Caki2 (cell line): ENCODE measurements around the gene ANKH. TPM values are rescaled to one million over a fixed set of nuclear protein-coding genes. Genes with fewer than 3 reads are reported as not detected.

ENCODE experiments used
- DNase-seq: peaks from one replicate; pipeline ENCODE4 v3.0.0-alpha.2; 2015; ENCODE audit warnings: low read depth
- in situ Hi-C: cut with HindIII; loops from 2 replicates; pipeline ENCODE4 v1.10.0; 2016; ENCODE audit warnings: low sequenced_read_pairs, low pct_unique_long_range_greater_than_20kb, mixed read lengths
- total RNA-seq: library from RNA; depleted of rRNA; stranded (reverse); fragments of >200 nt; shearing (Covaris generic); gene quantifications from 2 replicates; pipeline ENCODE4 v1.2.3, GENCODE V29; 2014; ENCODE audit warnings: low replicate concordance

ANKH gene
- total RNA-seq, 1 experiment from 2014 or later, result 16.3 TPM

DNA sequence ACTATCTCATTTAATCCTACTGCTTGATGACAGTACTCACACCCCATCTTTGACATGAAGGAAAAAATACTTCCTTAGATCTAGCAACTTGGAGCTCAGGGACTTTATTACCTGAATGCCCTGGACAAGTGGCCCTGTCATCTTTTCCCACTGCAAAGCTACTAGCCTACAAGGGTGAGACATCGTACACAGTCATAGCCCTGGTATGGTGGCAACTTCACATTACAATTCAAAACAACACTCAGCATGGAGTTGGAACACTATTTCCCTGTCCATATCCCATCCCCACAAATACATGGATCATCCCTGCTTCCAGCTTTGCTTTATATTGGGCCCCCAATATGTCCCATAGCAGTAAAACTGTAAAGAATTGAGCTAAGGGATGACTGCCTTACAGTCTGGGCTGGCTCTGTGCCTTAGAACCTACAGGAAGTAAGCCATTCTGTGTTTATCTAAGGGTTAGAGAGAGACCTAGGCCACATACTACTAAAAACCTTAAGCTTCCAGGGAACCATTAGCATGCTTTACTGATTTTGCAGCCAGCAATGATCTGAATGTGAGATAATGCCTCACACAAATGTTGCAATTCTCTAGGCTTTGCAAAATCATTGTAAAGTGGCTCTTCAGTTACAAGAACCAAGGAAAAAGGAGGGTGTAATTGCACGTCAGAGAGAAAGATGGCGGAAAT lies 151.2 kb downstream of the ANKH start:
- DNase-seq, result no peak
- in situ Hi-C loops, result no loop called here

DNA sequence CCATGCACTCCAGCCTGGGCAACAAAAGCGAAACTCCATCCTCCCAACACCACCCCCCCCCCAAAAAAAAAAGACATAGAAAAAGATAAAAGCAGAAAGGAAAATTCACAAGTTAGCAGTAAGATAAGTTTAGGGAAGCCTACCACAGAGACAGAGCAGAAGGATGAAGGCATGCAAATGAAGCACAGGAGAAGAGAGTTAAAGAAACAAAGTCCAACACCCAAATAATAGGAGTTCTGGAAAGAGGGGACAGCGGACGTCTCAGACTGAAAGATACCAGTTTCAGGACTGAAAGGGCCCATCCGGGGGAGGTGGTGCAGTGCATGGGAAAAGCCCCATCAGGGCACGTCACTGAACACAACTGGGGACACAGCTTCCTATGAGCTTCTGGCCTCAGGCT lies 152.8 kb downstream of the ANKH start:
- in situ Hi-C loops, result no loop called here
- no peak for DNase-seq

DNA sequence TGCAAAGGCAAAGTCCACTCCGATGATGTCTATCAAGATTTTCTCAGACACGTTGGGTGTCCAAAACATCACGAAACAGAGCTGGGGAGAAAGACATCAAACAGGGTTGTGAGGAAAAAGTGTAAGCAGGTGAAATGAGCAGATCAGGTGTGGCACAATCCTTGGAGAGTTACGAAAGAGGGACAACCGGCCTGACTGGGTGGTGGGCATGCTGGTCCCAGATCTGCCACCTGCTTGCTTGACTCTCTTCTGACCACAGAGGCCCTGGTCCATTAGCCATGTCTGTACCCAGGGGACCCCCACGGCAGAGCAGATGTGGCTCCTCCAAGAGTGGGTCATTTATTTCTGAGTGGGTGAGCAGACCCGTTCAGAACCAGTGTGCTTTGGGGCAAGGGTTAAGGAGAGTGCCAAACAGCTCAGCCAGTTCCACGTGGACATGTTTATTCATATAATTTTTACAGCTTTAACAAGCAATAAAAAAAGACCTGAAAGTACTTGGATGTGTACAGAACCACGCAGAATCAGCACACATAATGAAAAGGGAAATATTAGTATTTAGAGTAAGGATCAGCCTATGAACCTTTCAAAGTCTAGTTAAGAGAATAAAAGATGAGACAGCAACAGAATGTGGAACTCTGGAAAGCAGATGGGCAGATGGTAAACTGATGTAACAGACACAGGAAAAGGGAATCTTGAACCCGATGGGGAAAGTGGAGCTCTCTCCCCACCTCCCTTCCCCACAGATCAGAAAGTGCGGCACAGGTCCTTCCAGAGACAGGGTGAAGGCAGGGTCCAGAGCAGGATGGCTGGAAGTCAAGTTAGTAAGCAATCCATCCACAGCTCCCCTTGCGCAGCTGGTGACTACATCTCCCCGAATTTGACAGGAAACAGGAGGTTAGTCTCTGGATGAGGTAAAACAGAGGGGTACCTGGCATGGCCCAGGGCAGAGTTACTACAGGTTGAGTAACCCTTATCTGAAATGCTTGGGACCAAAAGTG lies 154.5 kb downstream of the ANKH start:
- no peak for DNase-seq
- in situ Hi-C loops, result no loop called here

DNA sequence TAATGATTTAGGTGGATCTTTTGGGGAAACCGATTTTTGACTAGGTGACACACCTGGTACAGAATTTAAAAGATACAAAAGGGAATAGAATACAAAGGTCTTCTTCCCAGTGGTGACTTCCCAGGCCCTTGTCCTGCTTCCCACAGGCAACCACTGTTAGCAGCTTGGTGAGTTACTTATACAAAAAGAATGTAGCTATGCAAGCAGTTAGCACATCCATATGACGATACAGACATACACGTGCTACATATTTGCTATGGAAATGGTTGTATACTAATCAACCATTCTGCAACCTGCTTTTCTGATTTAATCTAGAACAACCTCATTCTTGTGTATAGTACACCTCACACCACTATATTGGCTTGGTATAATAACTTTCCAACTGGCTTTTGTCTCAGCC lies 156.1 kb downstream of the ANKH start:
- in situ Hi-C loops, result no loop called here
- no peak for DNase-seq

DNA sequence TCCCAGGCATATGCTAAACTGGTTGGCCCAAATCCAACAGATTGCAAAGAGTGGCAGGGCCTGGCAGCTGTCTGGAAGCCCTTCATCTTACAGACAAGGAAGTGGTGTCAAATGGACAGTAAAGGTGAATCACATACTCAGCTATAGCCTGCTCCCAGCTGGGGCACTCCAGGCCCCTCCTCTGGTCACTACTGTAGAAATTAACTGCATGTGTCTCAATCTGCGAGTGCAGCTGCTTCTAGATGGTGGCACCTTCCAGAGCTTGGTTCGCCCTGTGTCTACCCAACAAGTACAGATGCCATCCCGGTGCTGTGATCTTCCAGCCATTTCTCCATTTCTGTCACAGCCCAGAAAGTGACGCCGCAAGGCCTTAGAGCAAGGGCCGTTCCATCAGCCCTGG lies 156.9 kb downstream of the ANKH start:
- no peak for DNase-seq
- in situ Hi-C loops, result no loop called here

DNA sequence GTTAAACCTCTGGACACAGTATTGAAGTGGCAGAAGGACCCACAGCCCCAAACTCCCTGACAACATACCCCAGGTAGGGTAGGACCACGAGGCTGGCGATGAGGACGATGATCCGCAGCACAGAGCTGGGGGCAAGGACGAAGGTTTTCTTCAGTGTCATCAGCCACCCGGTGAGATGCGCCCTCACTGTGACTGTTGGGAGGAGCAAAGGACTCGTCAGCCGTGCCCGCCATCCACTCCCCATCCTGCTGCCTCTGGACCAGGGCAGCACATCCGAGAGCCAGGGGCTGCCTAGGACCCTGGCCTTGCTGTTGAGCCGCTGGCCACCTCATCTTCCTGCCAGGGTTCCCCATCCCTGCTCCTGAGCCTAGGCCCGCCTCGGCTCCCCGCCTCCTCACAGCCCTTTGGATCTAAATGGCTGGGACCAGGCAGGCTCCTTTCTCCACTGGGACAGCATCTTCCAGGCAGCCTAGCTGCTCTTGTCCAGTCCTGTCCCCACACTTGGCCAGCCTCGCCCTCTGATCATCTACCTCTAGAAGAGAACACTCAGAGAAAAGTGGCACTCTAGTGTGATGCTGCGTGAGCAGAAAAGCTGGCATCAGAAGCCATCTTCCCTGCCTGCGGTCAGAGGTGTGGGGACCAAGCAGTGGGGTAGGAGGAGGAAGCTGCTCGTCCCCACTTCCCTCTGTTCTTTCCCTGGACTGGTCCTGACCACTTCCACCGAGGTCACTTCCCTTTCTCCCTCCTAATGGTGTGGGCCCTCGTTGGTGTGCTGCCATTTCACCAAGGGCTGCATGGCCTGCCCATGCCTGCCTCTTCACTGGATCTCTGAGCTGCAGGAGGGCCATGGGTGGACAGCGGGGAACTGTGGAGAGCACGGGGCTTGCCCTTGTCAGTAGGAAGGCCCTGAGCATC lies 157.8 kb downstream of the ANKH start:
- in situ Hi-C loops, result no loop called here
- no peak for DNase-seq

DNA sequence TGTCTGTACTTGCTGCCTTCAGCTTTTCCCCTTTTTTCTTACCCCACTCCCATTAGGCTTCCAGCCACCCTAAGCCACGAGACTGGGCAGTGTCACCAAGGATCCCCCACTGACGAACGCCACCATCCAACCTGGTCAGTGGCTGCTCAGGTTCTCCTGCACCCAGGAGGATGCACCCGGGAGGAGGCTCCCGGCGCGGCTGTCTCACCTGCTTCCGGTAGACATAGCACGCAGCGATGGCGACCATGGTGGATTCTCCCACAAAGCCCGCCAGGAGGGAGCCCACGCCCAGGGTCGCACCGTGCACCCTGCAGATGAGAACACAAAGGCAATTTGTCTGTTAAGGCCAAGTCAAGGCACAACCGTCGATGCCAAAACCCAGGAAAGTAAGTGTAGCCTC lies 158.9 kb downstream of the ANKH start:
- DNase-seq, result no peak
- in situ Hi-C loops, result no loop called here

DNA sequence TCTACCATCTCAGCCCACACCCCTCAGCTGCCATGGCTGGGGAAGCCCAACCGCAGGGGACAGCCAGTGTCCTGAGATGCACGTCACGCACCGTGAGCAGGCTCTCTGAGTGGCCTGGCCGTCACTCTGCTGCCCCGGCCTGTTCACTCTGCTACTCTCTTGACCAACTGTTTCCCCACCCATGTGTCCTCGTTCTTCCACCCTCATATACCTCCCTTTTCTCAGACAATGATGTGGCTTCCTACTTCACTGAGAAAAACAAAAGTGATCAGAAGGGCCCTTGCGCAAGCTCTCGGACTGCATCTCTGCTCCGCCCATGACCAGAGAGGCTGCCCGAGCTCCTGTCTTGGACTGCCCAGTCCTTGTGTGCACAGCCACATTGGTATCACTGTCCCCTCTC lies 159.4 kb downstream of the ANKH start:
- DNase-seq, result no peak
- in situ Hi-C loops, result no loop called here

DNA sequence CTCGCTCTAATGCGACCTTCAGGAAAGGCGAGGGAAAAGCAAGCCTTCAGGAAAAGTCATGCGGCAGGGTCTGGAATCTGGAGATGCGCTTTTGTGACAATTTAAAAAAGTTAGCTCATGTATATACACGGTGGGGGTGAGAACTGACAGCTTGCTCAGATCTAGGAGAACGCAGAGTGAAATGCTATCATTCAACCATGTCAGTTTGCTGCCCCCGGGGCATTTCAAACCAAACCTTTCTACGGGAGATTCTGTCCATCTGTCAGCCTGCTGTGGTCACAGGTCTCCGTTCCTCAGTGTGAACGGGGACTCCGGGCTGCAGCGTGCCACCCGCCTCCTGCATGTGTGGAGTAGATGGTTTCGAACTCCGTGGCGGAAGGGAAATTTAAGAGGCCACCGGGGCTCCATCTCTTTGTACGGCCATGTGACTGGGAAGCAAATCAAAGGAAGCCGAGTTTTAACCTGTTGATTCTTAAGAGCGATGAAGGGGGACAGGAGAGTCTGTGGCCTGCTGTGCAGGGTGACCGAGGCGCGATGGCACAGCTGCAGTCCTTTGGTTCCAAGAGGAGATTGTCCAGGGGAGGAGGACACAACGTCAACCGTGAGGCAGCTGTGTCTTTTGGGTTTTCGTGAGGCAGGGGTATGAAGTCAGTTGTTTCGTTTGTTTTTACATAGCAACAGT lies 161.1 kb downstream of the ANKH start:
- no peak for DNase-seq
- in situ Hi-C loops, result no loop called here

DNA sequence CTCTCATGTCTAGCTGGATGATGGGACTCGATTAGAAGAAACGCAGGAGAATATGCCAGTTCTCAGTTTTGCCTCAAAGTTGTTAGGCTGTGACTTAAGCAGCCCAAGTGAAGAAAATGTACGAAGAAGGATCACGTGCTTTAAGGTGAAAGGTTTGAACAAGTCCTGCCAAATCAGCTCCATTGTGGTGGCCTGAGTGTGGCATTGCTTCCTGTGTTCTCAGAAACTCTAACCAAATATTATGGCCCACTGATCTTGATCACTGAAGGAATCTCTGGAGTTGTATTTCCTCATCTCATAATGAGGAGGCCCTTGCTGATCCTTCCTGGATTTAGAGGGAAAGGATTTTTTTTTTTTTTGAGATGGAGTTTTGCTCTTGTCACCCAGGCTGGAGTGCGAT lies 163.0 kb downstream of the ANKH start:
- in situ Hi-C loops, result no loop called here
- no peak for DNase-seq

DNA sequence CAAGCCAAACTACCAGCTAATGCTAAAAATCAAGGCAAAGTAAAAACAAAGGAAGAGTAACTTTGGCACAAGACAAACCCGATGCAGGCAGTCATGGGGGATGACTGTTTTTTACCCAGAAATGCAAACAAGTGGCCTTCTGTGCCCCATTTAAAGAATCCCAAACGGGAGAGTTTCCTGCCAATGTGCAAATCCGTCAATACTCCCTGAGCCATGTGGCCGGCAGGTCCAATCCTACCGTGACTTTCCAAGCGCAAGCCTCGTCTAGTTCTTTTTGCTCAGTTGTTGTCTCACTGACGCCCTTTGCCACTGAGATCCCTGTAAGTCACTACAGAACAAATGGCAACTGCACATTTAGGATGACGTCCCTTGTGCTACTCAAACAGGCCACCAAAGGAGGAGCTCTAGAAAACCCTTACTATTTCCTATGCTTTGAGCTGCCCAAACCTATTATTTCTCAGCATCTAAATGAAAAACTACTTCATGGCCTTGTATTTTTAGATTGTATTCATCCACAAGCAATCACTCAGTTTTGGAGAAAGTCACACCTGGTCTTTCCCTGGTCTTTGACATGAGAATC lies 163.7 kb downstream of the ANKH start:
- no peak for DNase-seq
- in situ Hi-C loops, result no loop called here

DNA sequence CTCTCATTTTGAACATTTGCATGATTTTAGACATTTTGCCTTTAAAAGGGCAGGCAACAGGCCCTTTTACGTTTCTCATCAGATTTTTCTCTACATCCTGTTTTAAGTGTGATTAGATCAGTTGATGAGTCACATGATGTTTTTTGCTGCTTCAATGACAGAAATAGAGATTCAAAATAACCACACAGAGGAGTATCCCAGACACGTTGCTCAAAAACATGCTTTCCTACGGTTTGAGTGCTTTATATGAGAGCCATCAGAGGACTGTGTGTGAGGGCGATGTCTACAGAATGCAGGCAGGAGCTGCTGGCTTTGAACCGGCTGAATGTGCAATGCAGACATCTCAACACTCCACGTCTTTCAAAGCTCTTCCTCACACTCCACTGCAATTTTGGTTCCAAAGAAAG lies 165.0 kb downstream of the ANKH start:
- no peak for DNase-seq
- in situ Hi-C loops, result no loop called here

DNA sequence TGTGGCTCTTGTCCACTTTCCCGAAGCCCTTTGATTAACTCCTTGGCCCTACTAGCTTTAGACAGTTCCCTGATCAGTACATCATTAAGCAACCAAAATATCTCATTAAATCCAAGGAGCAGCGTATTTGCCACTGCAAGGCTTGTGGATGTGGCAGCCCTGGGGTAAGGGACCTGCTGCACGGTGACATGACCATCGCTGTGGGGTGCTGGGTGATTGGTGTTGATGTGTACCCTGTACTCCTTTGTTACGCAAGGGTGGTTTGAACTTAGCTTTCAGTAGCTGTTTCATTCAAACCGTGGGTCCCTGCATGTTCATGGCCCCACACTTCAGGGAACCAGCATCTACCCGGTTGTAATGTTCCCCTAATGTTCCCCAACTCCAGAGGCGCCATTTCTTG lies 166.0 kb downstream of the ANKH start:
- in situ Hi-C loops, result no loop called here

DNA sequence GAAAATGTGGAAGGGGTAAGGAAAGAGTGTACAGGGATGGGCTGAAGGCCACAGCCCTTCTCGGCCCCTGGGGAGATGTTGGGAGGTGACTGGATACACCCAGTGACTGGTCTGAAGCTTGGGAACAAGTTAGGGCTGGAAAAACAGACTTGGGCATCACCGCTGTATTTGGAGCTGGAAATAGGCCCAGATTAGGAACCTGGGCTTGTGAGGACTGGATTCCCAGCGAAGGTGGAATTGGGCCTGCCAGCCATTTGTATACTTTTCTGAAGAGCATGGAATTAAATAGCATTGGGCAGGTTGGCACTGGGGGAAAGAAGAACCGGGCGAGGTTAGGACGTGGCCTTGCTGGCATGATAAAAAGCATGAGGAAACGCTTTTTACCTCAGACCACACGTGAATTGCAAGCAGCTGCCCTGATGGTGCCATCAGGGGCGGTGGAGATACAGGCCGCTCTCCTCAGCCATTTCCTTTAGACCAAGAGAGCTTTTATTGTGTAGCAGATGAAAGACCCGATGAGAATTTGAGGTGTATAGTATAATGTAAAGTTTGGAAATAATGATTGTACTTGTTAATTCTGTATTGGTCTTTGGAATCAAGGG lies 169.2 kb downstream of the ANKH start:
- in situ Hi-C loops, result no loop called here
- no peak for DNase-seq

More for the DNA sequence above, 166.0 kb downstream of the ANKH start:
- no peak for DNase-seq

DNA sequence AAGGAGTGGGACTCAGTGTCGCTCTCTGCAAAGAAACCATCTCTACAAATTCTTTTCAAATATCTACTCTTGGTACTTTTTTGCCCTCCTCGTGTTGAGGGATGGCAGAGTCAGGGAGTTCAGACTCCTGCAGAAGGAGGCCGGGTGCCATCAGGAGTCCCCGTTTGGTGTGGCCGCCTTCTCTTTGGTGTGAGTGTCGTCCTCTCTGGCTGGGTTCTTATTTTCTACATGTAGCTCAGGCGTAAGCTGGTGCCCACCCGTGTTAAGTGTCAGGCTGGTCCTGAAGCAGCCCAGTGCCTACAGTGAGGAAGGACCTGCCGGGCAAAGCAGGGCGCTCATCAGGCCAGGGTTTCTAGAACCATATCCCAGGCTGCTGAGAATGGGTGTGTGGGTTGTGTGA lies 170.0 kb downstream of the ANKH start:
- no peak for DNase-seq
- in situ Hi-C loops, result no loop called here

DNA sequence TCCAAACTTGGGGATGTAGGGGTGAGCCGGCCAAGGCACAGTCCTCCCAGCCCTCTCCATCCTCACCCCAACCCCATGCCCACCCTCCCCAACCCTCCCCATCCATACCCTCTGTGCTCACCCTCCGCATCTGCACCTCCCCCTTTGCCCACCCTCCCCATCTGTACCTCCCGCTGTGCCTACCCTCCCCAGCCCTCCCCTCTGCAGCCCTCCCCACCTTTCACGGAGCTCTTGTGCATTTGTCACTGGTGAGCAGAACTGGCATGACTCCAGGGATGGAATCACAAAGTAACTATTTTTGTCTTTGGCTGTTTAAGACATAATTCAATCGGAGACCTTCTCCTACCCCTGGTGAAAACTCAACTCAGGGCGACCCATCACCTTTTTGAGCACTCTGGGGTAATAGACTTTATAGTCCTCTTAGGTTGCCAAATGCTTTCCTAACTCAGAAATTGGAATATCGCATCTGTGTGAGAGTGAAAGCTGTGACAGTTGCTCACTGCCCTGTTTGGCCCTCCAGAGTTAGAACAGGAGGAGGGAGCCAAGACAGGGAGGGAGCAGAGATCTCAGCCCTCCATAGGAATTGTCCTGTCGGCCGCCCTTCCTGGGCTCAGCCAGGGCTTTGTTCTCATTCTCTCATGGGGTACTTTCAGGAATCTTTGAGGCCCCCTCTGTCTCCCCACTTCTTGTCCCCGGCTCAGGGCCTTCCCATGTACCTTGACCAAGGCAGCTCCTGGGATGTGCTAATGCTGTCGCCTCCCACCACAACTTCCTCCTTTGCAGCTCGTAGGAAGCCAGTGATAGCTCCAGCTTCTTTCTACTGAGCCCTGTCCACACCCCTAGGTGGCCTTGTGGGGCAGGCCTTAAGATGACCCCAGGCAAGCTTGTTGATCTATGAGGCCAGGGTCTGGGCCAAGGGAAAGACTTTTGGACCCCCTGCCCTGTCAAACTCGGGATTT lies 170.8 kb downstream of the ANKH start:
- in situ Hi-C loops, result no loop called here
- no peak for DNase-seq
